CD4-positive, alpha-beta memory T cell (primary cell): ENCODE measurements around the gene E2F4. TPM values are rescaled to one million over a fixed set of nuclear protein-coding genes. Genes with fewer than 3 reads are reported as not detected.

Source experiments
- CTCF ChIA-PET: fragments of 350-600 bp; sonication (Branson Sonifier 250); formaldehyde crosslinking; loops from one replicate; lab custom pipeline; 2021; ENCODE audit warnings: inconsistent platforms; ENCODE audit not compliant: partially characterized antibody; lab: Charles Lee
- POLR2A ChIA-PET: fragments of 350-600 bp; sonication (Branson Sonifier 250); formaldehyde crosslinking; loops from one replicate; lab custom pipeline; 2021; ENCODE audit not compliant: partially characterized antibody; lab: Charles Lee
- DNase-seq, 5 donors: peaks; one replicate each; pipeline versions ENCODE4 v3.0.0 to v3.0.0-alpha.2; 2020 to 2022; ENCODE audit warnings: mixed read lengths in 1 of 5
- H3K27ac ChIP-seq: one replicate; pipeline ENCODE4 v1.7.0; 2013; ENCODE audit warnings: low read depth, low read length
- H3K27me3 ChIP-seq: 2 replicates; pipeline ENCODE4 v1.7.0; 2013; ENCODE audit warnings: mild to moderate bottlenecking, low read length, moderate library complexity; ENCODE audit not compliant: insufficient read depth
- H3K36me3 ChIP-seq: 2 replicates; pipeline ENCODE4 v1.7.0; 2013; ENCODE audit warnings: mild to moderate bottlenecking, low read length, moderate library complexity; ENCODE audit not compliant: insufficient read depth
- H3K4me1 ChIP-seq: 2 replicates; pipeline ENCODE4 v1.7.0; 2013; ENCODE audit warnings: mild to moderate bottlenecking, low read length, moderate library complexity; ENCODE audit not compliant: insufficient read depth
- H3K4me3 ChIP-seq, 2 donors: one replicate each; pipeline ENCODE4 v1.7.0; 2013; ENCODE audit warnings: low read length in 2 of 2, mild to moderate bottlenecking in 1 of 2
- H3K9me3 ChIP-seq, 2 donors: one replicate each; pipeline ENCODE4 v1.7.0; 2013; ENCODE audit warnings: low read length in 2 of 2, control low read depth in 1 of 2; ENCODE audit not compliant: control insufficient read depth in 1 of 2
- H3K27ac Mint-ChIP-seq, 7 donors: one replicate each; pipeline ENCODE4 v1.8.0; 2020 to 2021; ENCODE audit warnings: mixed read lengths in 7 of 7, mild to moderate bottlenecking in 6 of 7, inconsistent platforms in 3 of 7, moderate library complexity in 3 of 7
- H3K27me3 Mint-ChIP-seq, 2 donors: one replicate each; pipeline ENCODE4 v1.8.0; 2020 to 2021; ENCODE audit warnings: mixed read lengths in 2 of 2
- H3K36me3 Mint-ChIP-seq, 2 donors: one replicate each; pipeline ENCODE4 v1.8.0; 2020 to 2021; ENCODE audit warnings: mixed read lengths in 2 of 2, inconsistent platforms in 1 of 2, mild to moderate bottlenecking in 1 of 2
- H3K4me1 Mint-ChIP-seq, 4 donors: one replicate each; pipeline ENCODE4 v1.8.0; 2020 to 2021; ENCODE audit warnings: mixed read lengths in 4 of 4, mild to moderate bottlenecking in 1 of 4
- H3K4me3 Mint-ChIP-seq, 8 donors: one replicate each; pipeline ENCODE4 v1.8.0; 2020 to 2021; ENCODE audit warnings: mixed read lengths in 8 of 8, mild to moderate bottlenecking in 7 of 8, moderate library complexity in 6 of 8, inconsistent platforms in 3 of 8
- H3K9me3 Mint-ChIP-seq, 8 donors: one replicate each; pipeline ENCODE4 v1.8.0; 2020 to 2021; ENCODE audit warnings: mixed read lengths in 8 of 8, mild to moderate bottlenecking in 5 of 8, inconsistent platforms in 3 of 8, moderate library complexity in 1 of 8
- intact Hi-C: fragments of 100-400 bp; cut with micrococcal nuclease; formaldehyde crosslinking; loops from one replicate; pipeline ENCODE4 v1.15.1; 2023
- polyA plus RNA-seq, 2 donors: library from polyadenylated mRNA; unstranded; fragments of 300-500 nt; fragmentation: Illumina TruSeq; gene quantifications; one replicate each; pipeline ENCODE4 v1.2.3, GENCODE V29; 2021
- total RNA-seq, 2 experiments: library from RNA; stranded (reverse); gene quantifications; one replicate each; pipeline ENCODE4 v1.2.3, GENCODE V29; 2021

Gene E2F4
- total and polyA plus RNA-seq, 4 experiments from 2014 or later: 53.6 to 91.3 (median 84.2) TPM

DNA sequence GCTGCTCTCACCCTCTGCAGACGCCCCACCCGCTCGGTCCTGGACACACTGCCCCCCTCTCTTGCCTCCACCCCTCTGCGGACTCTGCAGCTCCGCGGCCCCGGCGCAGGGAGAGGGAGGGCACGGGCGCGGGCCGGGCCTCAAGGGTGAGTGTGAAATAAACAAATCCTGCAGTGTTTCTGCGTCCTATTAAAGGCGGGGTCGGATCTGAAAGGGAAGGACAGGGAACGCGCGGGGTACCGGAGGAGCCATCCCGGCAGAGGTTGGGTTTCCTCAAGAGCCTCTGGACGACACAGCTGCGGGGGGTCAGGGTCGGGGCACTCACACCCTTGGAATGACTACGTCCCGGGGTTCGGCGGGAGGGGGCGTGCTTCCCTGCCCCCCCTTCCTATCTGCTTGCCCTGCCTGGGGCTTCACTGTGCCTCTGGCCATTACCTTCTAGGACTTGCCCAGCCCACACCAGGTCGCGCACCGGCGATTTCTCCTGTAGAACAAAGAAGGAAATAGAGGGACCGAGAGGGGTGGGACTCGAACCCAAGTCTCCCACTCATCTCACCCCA, 27.9 kb upstream of the E2F4 start:
- H3K27me3 Mint-ChIP-seq: peaks cover 17 to 22% of the 10 kb centered on the region in 2 donors
- H3K4me3 ChIP-seq: peak overlapping the region in 1 of 2 donors; percentile 54
- H3K27ac ChIP-seq: no peak overlapping the region
- no peaks in the 10 kb centered on the region for H3K9me3 Mint-ChIP-seq
- peaks cover 0 to 13% of the 10 kb centered on the region in 2 donors for H3K36me3 Mint-ChIP-seq
- H3K4me3 Mint-ChIP-seq: peak overlapping the region; percentile 59 to 81 (median 70)
- intact Hi-C loops: loop anchor here (5.0 kb wide), 1 partner anchor 83 kb away; the partner anchor contains the start of genes FHOD1 and SLC9A5
- ChIA-PET CTCF (interaction anchor here (1.4 to 7.9 kb wide), 5 partner anchors 11 to 146 kb away, joined by 4 to 71 read pairs (median 14); no protein-coding TSS in a partner anchor), POLR2A (interaction anchor here (0.8 to 13.1 kb wide), 11 partner anchors 9 to 183 kb away, joined by 3 to 320 read pairs (median 4); partner anchors contain the start of genes B3GNT9, E2F4, MATCAP1 and NOL3)
- peaks cover 52% of the 10 kb centered on the region for H3K4me1 ChIP-seq
- DNase-seq: no peak
- no peak overlapping the region for H3K27ac Mint-ChIP-seq
- peaks cover 5 to 53% (median 22%) of the 10 kb centered on the region in 4 donors for H3K4me1 Mint-ChIP-seq
- H3K9me3 ChIP-seq: no peaks in the 10 kb centered on the region
- peaks cover 25% of the 10 kb centered on the region for H3K27me3 ChIP-seq
- H3K36me3 ChIP-seq: no peaks in the 10 kb centered on the region

DNA sequence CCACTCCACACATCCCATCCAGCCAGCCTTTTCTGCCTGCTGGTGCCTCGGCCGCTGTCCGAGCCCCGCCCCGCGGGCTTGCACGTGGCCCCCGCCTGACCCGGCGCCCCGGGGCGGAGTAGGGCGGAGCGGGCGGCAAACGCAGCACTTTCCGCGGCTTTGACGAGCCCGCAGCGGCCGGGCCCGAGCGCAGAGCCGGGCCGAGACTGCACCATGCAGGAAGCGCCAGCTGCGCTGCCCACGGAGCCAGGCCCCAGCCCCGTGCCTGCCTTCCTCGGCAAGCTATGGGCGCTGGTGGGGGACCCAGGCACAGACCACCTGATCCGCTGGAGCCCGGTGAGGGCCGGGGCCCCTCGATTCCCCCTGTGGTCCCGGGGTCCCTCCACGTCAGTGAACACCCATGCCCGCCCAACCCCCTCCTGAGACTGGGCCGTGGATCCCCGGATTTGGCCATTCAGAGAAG, 27.3 kb upstream of the E2F4 start, which contains the start of gene HSF4:
Gene HSF4, plus strand, starts transcription at position 147 of the 463 bp plus-strand sequence. Its CDS starts 67 bp downstream, at position 214.
- Histone ChIP-seq H3K27me3 (peaks cover 31% of the 10 kb centered on the region), H3K9me3 (no peaks in the 10 kb centered on the region), H3K4me1 (peaks cover 58% of the 10 kb centered on the region), H3K27ac (no peak within 1 kb of the TSS), H3K4me3 (peak within 1 kb of the TSS in 1 of 2 donors; percentile 54), H3K36me3 (no peaks in the 10 kb centered on the region)
- POLR2A ChIA-PET: interaction anchor here (0.9 to 13.1 kb wide), 8 partner anchors 9 to 234 kb away, joined by 3 to 320 read pairs (median 4); partner anchors contain the start of genes B3GNT9, E2F4 and NOL3
- Mint-ChIP-seq H3K9me3 (no peaks in the 10 kb centered on the region), H3K4me3 (peak within 1 kb of the TSS; percentile 64 to 81 (median 70)), H3K27me3 (peaks cover 17 to 23% of the 10 kb centered on the region in 2 donors), H3K36me3 (peaks cover 0 to 10% of the 10 kb centered on the region in 2 donors), H3K4me1 (peaks cover 5 to 52% (median 23%) of the 10 kb centered on the region in 4 donors), H3K27ac (peak within 1 kb of the TSS in 3 of 7 donors; percentile 48 to 81 (median 53))
- intact Hi-C loops: loop anchor here (5.0 kb wide), 1 partner anchor 83 kb away; the partner anchor contains the start of genes FHOD1 and SLC9A5
- CTCF ChIA-PET: interaction anchor here (3.6 kb wide), 1 partner anchor 11 kb away, joined by 22 read pairs; no protein-coding TSS in a partner anchor
- no peak for DNase-seq

DNA sequence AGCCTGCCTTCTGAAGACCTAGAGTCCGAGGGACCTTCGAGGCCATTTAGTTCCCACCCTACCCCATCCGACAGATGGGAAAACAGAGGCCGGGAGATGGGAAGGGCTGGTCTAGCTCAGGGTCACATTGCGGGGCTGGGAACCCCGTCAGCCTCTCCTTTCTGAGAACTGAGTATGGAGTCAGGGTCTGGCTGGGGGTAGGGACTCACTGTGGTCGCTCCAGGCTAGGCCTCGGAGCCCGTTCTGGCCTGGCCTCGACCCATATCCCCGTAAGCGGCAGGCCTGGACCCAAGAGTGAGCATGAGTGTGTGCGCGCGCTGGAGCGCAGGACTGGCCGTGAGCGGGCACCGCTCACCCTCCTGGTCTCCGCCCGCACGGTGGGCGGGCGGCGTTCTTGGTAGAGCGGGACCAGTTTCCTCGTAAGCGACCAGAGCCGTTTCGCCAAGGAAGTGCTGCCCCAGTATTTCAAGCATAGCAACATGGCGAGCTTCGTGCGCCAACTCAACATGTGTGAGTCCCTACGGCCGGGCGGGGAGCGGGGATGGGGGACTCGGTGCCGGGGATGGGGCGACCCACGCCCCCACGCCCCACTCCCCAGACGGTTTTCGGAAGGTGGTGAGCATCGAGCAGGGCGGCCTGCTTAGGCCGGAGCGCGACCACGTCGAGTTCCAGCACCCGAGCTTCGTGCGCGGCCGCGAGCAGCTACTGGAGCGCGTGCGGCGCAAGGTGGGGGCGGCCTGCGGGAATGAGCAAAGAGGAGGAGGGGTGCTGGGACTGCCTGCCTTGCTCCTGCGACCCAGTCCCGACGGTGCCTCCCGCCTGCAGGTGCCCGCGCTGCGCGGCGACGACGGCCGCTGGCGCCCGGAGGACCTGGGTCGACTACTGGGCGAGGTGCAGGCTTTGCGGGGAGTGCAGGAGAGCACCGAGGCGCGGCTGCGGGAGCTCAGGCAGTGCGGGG, 26.6 kb upstream of the E2F4 start:
- H3K4me1 Mint-ChIP-seq: peaks cover 6 to 53% (median 28%) of the 10 kb centered on the region in 4 donors
- H3K27ac Mint-ChIP-seq: peak overlapping the region in 2 of 7 donors; percentile 53 to 81
- CTCF ChIA-PET: interaction anchor here (2.6 to 3.6 kb wide), 2 partner anchors 10 to 12 kb away, joined by 10 to 22 read pairs; no protein-coding TSS in a partner anchor
- H3K27me3 Mint-ChIP-seq: peaks cover 17 to 27% of the 10 kb centered on the region in 2 donors
- no peaks in the 10 kb centered on the region for H3K9me3 Mint-ChIP-seq
- no peaks in the 10 kb centered on the region for H3K9me3 ChIP-seq
- H3K4me3 ChIP-seq: no peak overlapping the region
- DNase-seq: no peak
- no peak overlapping the region for H3K27ac ChIP-seq
- H3K36me3 Mint-ChIP-seq: peaks cover 0 to 7% of the 10 kb centered on the region in 2 donors
- H3K4me1 ChIP-seq: peaks cover 64% of the 10 kb centered on the region
- H3K4me3 Mint-ChIP-seq: peak overlapping the region; percentile 20 to 67 (median 36)
- intact Hi-C loops: no loop called here
- POLR2A ChIA-PET: interaction anchor here (1.1 to 13.1 kb wide), 7 partner anchors 8 to 235 kb away, joined by 3 to 320 read pairs (median 3); partner anchors contain the start of genes B3GNT9 and NOL3
- peaks cover 35% of the 10 kb centered on the region for H3K27me3 ChIP-seq
- H3K36me3 ChIP-seq: no peaks in the 10 kb centered on the region

DNA sequence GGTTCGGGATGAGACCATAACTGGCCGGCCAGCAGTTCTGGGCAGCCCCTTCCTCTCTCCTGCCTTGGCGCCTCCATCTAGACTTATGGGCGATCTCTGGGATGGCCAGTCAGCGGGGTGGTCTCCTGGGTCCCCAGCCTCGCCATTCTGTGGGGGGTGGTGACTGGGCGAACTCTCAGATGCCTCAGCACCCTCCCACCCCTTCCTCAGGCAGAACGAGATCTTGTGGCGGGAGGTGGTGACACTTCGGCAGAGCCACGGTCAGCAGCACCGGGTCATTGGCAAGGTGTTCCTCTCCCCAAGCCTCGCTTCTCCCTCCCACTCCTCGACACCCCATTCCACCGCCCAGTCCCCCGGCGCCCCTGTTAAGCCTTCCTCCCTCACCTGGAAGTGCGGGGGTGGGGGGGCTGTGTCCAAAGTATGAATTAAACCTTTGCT, 25.8 kb upstream of the E2F4 start:
- Mint-ChIP-seq H3K9me3 (no peaks in the 10 kb centered on the region), H3K4me3 (no peak overlapping the region), H3K4me1 (peaks cover 7 to 51% (median 24%) of the 10 kb centered on the region in 4 donors), H3K27ac (no peak overlapping the region), H3K27me3 (peaks cover 15 to 29% of the 10 kb centered on the region in 2 donors), H3K36me3 (no peaks in the 10 kb centered on the region)
- peaks cover 58% of the 10 kb centered on the region for H3K4me1 ChIP-seq
- no peaks in the 10 kb centered on the region for H3K36me3 ChIP-seq
- DNase-seq: no peak
- no peak overlapping the region for H3K27ac ChIP-seq
- no peak overlapping the region for H3K4me3 ChIP-seq
- H3K27me3 ChIP-seq: peaks cover 35% of the 10 kb centered on the region
- H3K9me3 ChIP-seq: no peaks in the 10 kb centered on the region
- ChIA-PET POLR2A (interaction anchor here (1.1 to 13.9 kb wide), 6 partner anchors 3 to 148 kb away, joined by 3 to 320 read pairs (median 89); partner anchors contain the start of genes B3GNT9, FBXL8, HSF4 and NOL3), CTCF (interaction anchor here (2.6 kb wide), 1 partner anchor 11 kb away, joined by 10 read pairs; no protein-coding TSS in a partner anchor)
- intact Hi-C loops: no loop called here

DNA sequence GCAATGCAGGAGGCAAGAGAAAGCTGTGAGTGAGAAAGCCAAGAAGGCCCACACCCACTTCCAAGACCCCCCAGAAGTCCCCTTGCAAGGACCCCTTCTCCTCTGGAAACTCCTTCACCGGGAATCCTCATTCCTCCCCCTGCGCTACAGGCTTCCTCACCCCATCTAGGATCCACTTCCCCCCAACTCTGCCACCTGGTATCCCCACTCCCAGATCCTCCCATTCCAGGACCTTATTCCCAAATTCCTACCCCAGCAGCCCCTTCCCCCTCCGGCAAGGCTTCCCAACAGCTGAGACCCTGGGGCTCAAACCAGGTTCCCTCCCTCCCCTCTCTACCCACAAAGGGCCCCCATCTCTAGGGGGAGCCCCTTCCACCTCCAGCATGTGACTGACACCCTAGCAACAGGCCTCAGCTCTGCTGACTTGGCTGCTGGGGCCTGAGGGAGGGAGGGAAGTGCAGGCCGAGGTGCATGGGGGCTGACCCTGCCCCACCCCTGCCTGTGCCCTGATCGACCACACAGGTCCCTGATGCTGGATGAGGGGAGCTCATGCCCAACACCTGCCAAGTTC, 25.3 kb upstream of the E2F4 start:
- no peak overlapping the region for H3K27ac ChIP-seq
- H3K9me3 ChIP-seq: no peaks in the 10 kb centered on the region
- H3K27me3 ChIP-seq: peaks cover 35% of the 10 kb centered on the region
- ChIA-PET POLR2A (interaction anchor here (1.1 to 13.9 kb wide), 4 partner anchors 4 to 81 kb away, joined by 3 to 320 read pairs (median 247); partner anchors contain the start of genes B3GNT9, FBXL8, HSF4 and NOL3), CTCF (interaction anchor here (2.6 to 4.1 kb wide), 2 partner anchors 8 to 12 kb away, joined by 10 to 34 read pairs; partner anchors contain the start of genes FBXL8 and TRADD)
- Mint-ChIP-seq H3K36me3 (no peaks in the 10 kb centered on the region), H3K27ac (no peak overlapping the region), H3K27me3 (peaks cover 19 to 32% of the 10 kb centered on the region in 2 donors), H3K4me1 (peaks cover 9 to 54% (median 23%) of the 10 kb centered on the region in 4 donors), H3K9me3 (no peaks in the 10 kb centered on the region), H3K4me3 (peak overlapping the region in 1 of 8 donors; percentile 61)
- H3K4me1 ChIP-seq: peaks cover 52% of the 10 kb centered on the region
- no peaks in the 10 kb centered on the region for H3K36me3 ChIP-seq
- H3K4me3 ChIP-seq: no peak overlapping the region
- no peak for DNase-seq
- intact Hi-C loops: no loop called here

DNA sequence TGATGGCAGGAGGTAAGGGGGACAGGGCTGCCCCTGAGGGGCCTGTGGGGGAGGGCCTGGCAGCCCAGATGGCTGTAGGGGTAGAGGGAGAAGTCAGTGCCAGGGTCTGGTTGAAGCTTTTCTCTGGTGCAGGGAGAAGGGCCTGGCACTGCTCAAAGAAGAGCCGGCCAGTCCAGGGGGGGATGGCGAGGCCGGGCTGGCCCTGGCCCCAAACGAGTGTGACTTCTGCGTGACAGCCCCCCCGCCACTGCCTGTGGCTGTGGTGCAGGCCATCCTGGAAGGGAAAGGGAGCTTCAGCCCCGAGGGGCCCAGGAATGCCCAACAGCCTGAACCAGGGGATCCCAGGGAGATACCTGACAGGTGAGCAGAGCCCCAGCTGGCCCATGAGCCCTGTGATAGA, 24.4 kb upstream of the E2F4 start:
- no peak overlapping the region for H3K4me3 ChIP-seq
- Mint-ChIP-seq H3K27ac (no peak overlapping the region), H3K4me1 (peaks cover 7 to 48% (median 18%) of the 10 kb centered on the region in 4 donors), H3K36me3 (no peaks in the 10 kb centered on the region), H3K9me3 (no peaks in the 10 kb centered on the region), H3K27me3 (peaks cover 18 to 32% of the 10 kb centered on the region in 2 donors), H3K4me3 (no peak overlapping the region)
- DNase-seq: no peak
- H3K27me3 ChIP-seq: peaks cover 32% of the 10 kb centered on the region
- ChIA-PET CTCF (interaction anchor here (2.6 to 4.1 kb wide), 2 partner anchors 8 to 12 kb away, joined by 10 to 34 read pairs; partner anchors contain the start of genes FBXL8 and TRADD), POLR2A (interaction anchor here (3.6 to 13.9 kb wide), 4 partner anchors 5 to 15 kb away, joined by 29 to 320 read pairs (median 247); partner anchors contain the start of genes B3GNT9, FBXL8, HSF4 and NOL3)
- H3K27ac ChIP-seq: no peak overlapping the region
- H3K36me3 ChIP-seq: no peaks in the 10 kb centered on the region
- intact Hi-C loops: no loop called here
- no peaks in the 10 kb centered on the region for H3K9me3 ChIP-seq
- peaks cover 43% of the 10 kb centered on the region for H3K4me1 ChIP-seq
